Brain microvascular endothelial cell (primary cell): ENCODE measurements around the gene NDUFB10.

ENCODE experiments used
- DNase-seq: peaks from one replicate; pipeline ENCODE4 v3.0.0-alpha.2; 2020
- H3K27ac ChIP-seq: fragments of 250-450 bp; sonication (Bioruptor Pico); 2 replicates; pipeline ENCODE4 v1.5.1; 2020; ENCODE audit warnings: mild to moderate bottlenecking, moderate library complexity
- H3K27me3 ChIP-seq: fragments of 250-450 bp; sonication (Bioruptor Pico); replicated peaks from 2 replicates; pipeline ENCODE4 v1.5.1; 2020; ENCODE audit warnings: mild to moderate bottlenecking
- H3K36me3 ChIP-seq: fragments of 250-450 bp; sonication (Bioruptor Pico); replicated peaks from 2 replicates; pipeline ENCODE4 v1.5.1; 2020; ENCODE audit warnings: mild to moderate bottlenecking
- H3K4me3 ChIP-seq: 2 replicates; pipeline ENCODE4 v1.5.1; 2011; ENCODE audit warnings: low read depth, mild to moderate bottlenecking, control low read depth, low read length, moderate library complexity
- CTCF ChIP-seq: IDR thresholded peaks from 2 replicates; pipeline ENCODE4 v1.5.1; 2011; ENCODE audit warnings: low read depth, mild to moderate bottlenecking, moderate library complexity, low read length, control low read depth, inconsistent platforms; ENCODE audit errors: missing control alignments
- in situ Hi-C: cut with HindIII; loops from 2 replicates; pipeline ENCODE4 v1.10.0; 2017; ENCODE audit warnings: low sequenced_read_pairs, low pct_ligation_motif_present

NDUFB10 gene

GRCh38 chr16:2004795-2005517, 45.6 kb downstream of the NDUFB10 start:
- in situ Hi-C loops, result no loop called here
- Histone ChIP-seq H3K36me3 (peaks cover 37% of the 10 kb centered on the region), H3K27ac (no peak overlapping the region), H3K27me3 (no peaks in the 10 kb centered on the region), H3K4me3 (no peak overlapping the region)
- no peak for TF ChIP-seq CTCF
- DNase-seq, result no peak

GRCh38 chr16:2005646-2006045, 46.3 kb downstream of the NDUFB10 start:
- Histone ChIP-seq H3K36me3 (peaks cover 30% of the 10 kb centered on the region), H3K4me3 (no peak overlapping the region), H3K27me3 (no peaks in the 10 kb centered on the region), H3K27ac (no peak overlapping the region)
- in situ Hi-C loops, result no loop called here
- DNase-seq, result no peak
- TF ChIP-seq CTCF, result peak; percentile 54

- in situ Hi-C loops, result no loop called here
- no peak for DNase-seq
- H3K36me3 ChIP-seq, result peaks cover 24% of the 10 kb centered on the region
These were observed 47.0 kb downstream of the NDUFB10 start for GRCh38 chr16:2006317-2006716.

GRCh38 chr16:2007081-2007836, 47.9 kb downstream of the NDUFB10 start:
- no peak for TF ChIP-seq CTCF
- H3K27ac ChIP-seq, result no peak overlapping the region
- no peak for DNase-seq
- H3K36me3 ChIP-seq, result peaks cover 14% of the 10 kb centered on the region
- no peaks in the 10 kb centered on the region for H3K27me3 ChIP-seq
- in situ Hi-C loops, result no loop called here
- H3K4me3 ChIP-seq, result peak overlapping the region; percentile 73

More at GRCh38 chr16:2006317-2006716, 47.0 kb downstream of the NDUFB10 start:
- Histone ChIP-seq H3K27me3 (no peaks in the 10 kb centered on the region), H3K27ac (no peak overlapping the region), H3K4me3 (no peak overlapping the region)
- no peak for TF ChIP-seq CTCF

GRCh38 chr16:2008009-2008526, 48.7 kb downstream of the NDUFB10 start:
- H3K27me3 ChIP-seq, result no peaks in the 10 kb centered on the region
- in situ Hi-C loops, result no loop called here
- peaks cover 6% of the 10 kb centered on the region for H3K36me3 ChIP-seq
- TF ChIP-seq CTCF, result no peak
- H3K27ac ChIP-seq, result no peak overlapping the region
- H3K4me3 ChIP-seq, result peak overlapping the region; percentile 73
- DNase-seq, result no peak
